Medulla oblongata (tissue), 1 donor: Measurements from ENCODE around the gene MARS2.
A peak's percentile ranks its signal among the peaks of the same experiment; 100 is the strongest.
"Not testable (repeated sequence)": the region's sequence is repeated elsewhere in the genome, so short reads cannot be mapped to it uniquely, and the experiment has no call there.

Source experiments
- DNase-seq: peaks from one replicate; pipeline ENCODE4 v3.0.0-alpha.2; 2015; ENCODE audit errors: extremely low spot score

Gene MARS2

DNA sequence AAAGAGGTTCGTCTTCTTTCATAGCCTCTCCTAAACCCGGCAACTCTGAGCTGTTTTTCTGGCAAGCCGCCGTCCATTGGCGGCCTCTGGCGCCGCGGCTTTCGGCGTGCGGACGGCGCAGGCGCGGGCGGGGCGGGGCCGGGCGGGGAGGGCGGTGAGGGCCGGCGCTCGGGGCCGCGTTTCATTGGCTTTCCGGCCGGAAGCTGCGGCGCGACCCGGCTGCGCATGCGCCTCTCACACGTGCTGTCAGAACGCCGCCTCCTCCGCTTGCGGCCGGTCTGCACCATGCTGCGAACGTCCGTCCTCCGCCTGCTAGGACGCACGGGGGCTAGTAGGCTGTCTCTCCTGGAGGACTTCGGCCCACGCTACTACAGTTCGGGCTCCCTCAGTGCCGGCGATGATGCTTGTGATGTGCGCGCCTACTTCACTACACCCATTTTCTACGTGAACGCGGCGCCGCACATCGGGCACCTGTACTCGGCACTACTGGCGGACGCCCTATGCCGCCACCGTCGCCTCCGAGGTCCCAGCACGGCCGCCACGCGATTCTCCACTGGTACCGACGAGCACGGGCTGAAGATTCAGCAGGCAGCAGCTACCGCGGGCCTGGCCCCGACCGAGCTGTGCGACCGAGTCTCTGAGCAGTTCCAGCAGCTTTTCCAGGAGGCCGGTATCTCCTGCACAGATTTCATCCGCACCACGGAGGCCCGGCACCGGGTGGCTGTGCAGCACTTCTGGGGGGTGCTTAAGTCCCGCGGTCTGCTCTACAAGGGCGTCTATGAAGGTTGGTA is at the start of gene MARS2:
Gene MARS2 (plus strand): TSS at position 249 of the 791 bp plus-strand sequence. CDS start 37 bp downstream, at position 286.
- DNase-seq = peak; percentile 88

DNA sequence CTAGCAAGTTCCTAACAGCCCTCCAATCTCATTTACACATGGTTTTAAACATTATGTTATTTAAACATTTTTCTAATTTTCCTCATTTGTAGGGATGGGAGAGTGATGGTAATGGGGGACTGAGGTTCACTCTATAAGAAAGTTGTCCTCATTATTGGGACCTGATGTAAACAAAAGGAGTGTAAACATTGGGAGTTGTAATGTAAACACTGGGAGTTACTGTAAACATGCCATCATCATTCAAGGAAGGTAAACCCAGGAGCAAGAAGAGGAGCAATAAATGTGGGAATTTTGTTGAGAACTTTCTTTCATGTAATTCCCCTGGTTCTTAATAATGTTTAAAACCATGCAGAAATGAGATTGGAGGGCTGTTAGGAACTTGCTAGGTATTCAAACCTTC is 47.6 kb upstream of the MARS2 start:
- DNase-seq = no peak

DNA sequence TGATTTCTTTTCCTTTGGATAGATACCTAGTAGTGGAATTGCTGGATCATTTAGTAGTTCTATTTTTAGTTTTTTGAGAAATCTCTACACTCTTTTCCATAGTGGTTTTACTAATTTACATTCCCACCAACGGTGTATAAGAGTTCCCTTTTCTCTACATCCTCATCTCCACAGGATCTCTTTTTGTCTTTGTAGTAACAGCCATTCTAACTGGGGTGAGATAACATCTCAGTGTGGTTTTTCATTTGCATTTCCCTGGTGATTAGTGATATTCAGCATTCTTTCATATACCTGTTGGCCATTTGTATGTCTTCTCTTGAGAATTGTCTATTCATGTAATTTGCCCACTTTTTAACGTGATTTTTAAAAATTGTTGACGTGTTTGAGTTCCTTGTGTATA is 43.5 kb upstream of the MARS2 start:
- no peak for DNase-seq

DNA sequence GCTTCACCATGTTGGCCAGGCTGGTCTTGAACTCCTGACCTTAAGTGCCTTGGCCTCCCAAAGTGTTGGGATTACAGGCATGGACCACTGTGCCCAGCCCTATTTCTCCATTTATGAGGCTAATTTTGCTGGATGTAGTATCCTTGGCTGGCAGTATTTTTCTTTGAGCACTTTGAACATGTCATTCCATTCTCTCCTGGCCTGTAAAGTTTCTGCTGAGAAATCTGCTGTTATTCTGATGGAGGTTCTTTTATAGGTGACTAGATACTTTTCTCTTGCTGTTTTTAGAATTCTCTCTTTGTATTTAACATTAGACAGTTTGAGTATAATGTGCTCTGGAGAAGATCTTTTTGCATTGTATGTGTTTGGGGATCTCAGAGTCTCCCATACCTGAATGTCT is 38.9 kb upstream of the MARS2 start:
- DNase-seq = no peak

DNA sequence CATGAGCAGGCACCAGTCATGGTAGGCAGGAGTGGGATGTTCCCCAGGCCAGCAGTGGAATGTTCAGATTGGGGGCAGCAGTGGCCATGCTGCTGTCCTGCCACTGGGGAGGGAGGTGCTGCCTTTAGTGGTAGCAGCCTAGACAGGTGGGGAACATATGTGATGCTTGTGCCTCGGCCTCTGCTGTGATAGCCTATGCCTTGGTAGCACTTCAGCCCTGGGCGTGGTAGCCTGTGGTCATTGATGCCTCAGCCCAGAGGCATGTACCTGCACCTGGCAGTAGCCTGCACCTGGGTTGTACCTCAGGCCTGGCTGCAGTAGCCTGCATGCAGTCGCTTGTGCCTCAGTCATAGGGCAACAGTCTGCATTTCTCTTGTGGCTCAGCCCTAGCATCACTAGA is 36.9 kb upstream of the MARS2 start:
- DNase-seq = no peak

DNA sequence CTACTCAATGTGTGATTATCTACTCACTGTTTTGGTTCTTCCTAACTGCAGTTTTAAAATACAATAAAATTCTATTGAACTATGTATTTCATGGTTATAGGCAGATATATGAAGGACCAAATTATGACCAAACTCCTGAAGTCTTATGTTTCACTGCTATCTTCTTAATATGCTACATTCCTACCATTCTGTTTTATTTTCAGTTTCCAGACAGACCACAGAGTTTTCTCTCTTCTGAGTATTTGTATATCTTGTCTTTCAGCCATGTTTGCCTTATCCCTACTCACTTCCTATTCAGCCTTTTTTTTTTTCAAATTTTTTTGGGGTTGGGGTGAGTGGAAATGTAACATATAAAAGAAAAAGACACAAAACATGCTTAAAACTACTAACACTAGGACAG is 36.1 kb upstream of the MARS2 start:
- DNase-seq = no peak

DNA sequence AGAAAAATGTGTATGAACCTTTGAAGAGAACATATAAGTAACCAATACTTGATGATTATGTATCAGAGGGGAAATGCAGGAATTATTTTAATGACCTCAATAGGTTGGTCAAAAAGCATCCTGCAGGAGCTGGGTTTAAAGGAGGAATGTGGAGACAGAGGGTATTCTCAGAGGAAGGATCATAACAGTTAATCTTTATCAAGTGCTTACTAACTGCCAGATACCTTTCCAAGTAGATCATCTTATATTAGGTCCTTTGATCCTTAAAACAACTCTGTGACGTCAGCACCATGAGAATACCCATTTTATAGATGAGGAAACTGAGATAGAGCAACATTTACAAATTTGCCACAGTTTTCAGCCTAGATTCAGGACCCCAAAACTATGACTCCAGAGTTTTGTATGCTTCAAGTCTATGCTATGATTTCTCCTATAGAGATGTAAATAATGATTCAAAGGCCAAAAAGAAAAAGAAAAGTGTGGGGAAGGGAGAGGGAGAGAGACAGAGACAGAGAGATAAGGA is 32.7 kb upstream of the MARS2 start:
- no peak for DNase-seq

DNA sequence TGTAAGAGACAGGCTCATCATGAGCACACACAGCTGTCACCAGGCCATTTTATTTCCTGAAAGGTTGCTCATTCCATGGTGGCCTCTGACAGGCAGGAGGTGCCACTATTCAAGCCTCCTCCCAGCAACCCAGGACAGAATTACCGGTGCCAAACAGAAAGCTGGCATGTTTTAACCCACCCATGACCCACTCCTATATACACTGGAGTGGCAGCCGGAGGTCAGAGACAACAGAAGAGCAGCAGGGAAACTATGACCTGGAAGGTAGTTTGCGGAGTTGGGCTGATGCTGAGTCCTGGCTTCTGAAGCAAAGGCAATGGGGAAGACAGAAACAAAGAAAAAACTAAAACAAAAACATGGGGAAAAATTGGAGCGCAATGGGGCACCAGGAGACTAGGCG is 32.1 kb upstream of the MARS2 start:
- DNase-seq = peak; percentile 46

DNA sequence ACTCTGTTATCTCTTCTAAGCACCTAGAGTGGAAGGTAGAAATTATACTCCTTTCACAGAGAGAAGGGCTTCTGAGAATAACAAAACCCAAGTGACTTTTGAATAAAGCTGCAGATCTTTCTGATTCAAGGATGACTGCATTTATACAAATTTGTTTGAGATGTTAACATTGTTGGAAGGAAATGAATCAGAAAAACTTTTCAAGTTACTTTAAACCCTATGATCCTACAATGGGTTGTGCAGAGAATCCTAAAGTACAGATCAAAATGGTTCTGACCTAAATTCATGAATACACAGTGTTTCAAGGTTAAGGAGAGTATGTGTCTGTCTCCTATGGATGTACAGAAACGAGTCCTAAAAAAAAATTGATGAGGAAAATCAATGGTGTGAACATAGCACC is 31.6 kb upstream of the MARS2 start:
- peak; percentile 42 for DNase-seq

DNA sequence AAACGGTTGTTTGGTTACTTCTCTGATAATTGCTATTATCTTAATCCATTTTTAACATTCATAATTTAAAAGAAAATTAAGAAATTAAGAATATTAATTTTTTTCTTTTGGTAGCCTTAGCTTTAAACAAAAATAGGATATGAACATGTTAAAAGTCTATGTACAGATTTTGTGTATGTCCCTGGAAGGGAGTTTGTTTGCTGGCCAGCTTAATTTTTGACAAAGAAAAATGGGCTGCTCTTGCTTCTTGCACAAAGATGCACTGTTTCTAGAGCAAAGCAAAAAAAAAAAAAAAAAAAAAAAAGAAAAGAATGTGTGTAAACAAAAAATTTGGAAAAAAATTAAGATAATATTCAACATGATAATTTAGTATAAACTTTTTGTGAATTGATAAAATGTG is 31.1 kb upstream of the MARS2 start:
- peak; percentile 51 for DNase-seq

DNA sequence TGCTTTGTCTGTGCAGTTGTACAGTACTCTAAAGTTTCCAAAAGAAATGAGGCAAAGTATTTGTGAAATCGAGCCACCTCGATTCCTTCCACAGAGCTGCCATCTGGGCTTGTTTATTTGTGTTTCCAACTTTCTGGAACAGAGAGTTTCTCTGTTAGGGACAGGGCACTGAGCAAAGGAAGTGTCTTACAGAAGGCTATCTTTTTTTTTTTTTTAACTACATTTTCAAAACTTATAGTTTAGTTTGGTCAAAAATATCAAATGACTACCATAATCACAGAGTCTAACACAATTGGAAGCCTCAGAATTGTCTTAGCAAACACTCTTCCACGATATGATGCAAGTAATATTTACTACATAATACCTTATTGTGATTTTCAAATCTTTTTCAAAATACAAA is 30.6 kb upstream of the MARS2 start:
- peak; percentile 87 for DNase-seq

DNA sequence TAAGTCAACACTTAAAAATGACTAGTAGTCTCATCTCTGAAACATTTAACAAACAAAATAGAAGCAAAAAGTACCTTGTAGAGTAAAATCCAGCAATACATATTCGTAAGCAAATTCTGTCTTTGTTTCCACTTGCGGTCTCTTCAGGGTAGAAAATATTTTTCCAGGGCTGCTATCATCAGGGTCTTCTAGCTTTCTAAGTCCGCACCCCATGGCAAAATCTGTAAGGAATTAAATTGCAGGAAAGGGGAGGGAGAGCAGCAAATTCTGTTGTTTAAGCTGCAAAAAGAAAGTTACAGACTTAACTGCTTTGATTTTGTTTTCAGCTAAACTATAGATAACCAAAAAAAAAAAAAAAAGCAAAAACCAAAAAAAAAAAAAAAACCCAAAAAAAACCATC is 29.9 kb upstream of the MARS2 start, which contains the start of gene RFTN2:
Gene RFTN2 (minus strand): TSS at position 342 of the 400 bp plus-strand sequence. CDS start 129 bp downstream, at position 213.
- peak; percentile 54 for DNase-seq

DNA sequence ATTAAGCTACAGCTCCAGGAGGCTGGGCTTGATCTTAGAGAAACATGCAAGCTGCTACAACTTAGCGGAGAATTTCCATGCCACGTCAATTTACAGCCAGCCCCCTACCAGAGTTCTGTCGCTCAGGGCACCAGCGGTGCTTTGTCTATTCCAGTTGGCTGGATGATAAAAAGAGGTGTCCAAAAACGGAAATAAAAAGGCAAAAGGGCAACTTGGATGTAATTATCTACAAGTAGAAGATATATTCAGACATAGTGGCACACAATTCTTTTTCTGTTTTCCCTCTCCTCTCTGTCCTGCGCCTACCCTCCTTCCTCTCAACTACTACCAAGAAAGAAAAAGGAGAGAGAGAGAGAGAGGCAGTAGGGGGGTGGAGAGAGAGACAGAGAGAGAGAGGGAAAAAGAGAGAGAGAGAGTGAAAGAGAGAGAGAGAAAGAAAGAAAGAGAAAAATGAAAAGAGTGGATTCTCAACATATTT is 29.4 kb upstream of the MARS2 start:
- peak; percentile 77 for DNase-seq

DNA sequence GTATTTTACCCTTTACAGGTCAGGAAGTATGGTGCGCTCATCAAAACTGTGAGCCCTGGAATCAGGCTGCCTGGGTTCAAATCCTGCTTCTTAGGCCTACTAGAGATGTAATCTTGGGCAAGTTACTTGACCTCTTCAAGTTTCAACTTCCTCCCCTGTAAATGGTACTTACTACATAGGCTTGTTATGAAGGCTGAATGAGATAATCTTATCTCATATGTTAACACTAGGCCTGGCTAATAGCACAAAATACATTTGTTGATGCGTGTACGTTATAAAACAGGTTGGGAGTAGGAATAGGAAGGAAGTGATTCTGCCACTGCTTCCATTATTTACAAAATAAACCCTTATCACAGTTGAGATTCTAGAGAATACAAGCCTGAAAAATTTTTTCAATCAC is 28.1 kb upstream of the MARS2 start:
- DNase-seq = no peak

DNA sequence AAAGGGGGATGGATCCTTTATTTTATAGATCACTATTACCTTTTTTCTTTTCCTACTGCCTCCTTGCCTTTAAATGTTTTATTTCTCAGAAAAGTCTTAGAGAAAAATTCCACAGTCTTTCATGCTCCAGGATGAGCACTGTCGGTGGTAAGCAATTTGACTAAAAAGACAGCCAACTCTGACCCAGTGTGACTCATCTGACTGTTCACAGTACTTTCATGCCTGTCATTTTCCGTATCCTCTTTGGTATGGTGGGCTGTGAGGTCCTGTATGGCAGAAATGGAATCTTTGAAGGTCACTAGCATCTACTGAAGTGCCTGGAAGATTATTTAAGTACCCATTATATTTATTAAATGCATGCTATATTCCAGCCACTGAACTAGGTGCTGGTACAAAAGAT is 27.7 kb upstream of the MARS2 start:
- no peak for DNase-seq

DNA sequence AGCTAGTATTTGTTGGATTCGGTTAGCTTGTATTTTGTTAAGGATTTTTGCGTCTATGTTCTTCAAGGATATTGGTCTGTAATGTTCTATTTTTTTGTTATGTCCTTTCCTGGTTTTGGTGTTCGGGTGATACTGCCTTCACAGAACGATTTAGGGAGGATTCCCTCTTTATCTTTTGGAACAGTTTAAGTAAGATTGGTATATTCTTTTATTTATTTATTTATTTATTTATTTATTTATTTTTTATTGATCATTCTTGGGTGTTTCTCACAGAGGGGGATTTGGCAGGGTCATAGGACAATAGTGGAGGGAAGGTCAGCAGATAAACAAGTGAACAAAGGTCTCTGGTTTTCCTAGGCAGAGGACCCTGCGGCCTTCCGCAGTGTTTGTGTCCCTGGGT is 10.0 kb upstream of the MARS2 start:
- DNase-seq = not testable (repeated sequence)

DNA sequence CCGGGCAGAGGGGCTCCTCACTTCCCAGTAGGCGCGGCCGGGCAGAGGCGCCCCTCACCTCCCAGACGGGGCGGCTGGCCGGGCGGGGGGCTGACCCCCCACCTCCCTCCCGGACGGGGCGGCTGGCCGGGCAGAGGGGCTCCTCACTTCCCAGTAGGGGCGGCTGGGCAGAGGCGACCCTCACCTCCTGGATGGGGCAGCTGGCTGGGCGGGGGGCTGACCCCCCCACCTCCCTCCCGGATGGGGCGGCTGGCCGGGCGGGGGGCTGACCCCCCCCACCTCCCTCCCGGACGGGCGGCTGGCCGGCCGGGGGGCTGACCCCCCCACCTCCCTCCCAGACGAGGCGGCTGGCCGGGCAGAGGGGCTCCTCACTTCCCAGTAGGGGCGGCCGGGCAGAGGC is 9.2 kb upstream of the MARS2 start:
- not testable (repeated sequence) for DNase-seq

DNA sequence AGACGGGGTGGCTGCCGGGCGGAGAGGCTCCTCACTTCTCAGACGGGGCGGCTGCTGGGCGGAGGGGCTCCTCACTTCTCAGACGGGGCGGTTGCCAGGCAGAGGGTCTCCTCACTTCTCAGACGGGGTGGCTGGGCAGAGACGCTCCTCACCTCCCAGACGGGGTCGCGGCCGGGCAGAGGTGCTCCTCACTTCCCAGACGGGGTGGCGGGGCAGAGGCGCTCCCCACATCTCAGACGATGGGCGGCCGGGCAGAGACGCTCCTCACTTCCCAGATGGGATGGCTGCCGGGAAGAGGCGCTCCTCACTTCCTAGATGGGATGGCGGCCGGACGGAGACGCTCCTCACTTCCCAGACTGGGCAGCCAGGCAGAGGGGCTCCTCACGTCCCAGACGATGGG is 8.6 kb upstream of the MARS2 start:
- DNase-seq = not testable (repeated sequence)

DNA sequence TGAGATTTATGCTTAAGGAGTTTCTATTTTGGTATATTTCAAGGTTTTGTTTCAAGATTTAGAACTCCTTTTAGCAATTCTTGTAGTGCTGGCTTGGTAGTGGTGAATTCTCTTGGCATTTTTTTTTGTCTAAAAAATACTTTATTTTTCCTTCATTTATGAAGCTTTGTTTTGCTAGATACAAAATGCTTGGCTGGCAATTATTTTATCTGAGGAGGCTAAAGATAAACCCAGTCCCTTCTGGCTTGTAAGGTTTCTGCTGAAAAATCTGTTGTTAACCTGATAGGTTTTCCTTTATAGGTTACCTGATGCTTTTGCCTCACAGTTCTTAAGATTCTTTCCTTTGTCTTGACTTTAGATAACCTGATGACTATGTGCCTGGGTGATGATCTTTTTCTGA is 5.4 kb upstream of the MARS2 start:
- not testable (repeated sequence) for DNase-seq

DNA sequence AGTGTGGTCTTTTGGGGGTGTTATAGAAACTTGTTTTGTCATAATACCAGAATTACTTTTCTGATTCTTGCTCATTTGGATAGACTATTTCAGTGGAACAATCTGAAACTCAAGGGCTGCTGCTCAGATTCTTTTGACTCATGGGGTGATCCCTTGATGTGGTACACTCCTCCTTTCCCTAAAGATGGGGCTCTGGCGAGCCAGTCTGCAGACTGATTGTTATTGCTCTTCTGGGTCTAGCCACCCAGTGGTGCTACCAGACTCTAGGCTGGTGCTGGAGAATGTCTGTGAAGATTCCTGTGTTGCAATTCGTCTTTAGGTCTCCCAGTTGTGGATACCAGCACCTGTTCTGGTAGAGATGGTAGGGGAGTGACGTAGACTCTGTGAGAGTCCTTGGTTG is 4.2 kb upstream of the MARS2 start:
- no peak for DNase-seq

DNA sequence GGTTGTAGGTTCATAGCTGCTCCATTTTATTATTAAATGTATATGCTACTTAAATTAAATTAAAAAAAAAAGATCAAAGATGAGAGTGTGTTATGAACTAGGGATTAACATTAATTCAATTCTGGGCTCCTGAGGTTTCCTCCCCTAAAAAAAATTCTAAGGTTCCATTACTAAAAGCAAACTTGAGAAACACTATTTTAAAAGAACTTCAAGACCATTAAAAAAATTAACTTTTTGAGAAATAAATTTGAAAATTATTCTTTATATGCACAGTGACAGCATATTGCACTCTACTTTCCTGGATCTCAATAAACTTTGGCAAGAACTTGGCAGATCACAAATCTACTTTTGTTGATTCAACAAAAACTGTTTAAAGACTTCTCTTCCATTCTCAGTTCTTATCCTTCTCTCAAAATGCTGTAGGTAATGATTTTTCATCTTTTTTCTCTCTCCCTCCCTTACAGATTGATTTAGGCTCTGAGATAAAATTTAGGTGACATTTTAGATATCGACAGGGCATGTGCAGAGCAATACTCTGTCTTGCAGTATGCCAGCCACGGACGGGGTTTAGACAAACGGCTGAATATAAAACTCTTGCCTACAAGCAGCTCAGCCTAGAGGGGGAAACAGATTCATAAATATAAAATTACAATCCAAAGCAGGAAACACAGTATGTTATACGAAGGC is 592 bp upstream of the MARS2 start:
- DNase-seq = no peak

DNA sequence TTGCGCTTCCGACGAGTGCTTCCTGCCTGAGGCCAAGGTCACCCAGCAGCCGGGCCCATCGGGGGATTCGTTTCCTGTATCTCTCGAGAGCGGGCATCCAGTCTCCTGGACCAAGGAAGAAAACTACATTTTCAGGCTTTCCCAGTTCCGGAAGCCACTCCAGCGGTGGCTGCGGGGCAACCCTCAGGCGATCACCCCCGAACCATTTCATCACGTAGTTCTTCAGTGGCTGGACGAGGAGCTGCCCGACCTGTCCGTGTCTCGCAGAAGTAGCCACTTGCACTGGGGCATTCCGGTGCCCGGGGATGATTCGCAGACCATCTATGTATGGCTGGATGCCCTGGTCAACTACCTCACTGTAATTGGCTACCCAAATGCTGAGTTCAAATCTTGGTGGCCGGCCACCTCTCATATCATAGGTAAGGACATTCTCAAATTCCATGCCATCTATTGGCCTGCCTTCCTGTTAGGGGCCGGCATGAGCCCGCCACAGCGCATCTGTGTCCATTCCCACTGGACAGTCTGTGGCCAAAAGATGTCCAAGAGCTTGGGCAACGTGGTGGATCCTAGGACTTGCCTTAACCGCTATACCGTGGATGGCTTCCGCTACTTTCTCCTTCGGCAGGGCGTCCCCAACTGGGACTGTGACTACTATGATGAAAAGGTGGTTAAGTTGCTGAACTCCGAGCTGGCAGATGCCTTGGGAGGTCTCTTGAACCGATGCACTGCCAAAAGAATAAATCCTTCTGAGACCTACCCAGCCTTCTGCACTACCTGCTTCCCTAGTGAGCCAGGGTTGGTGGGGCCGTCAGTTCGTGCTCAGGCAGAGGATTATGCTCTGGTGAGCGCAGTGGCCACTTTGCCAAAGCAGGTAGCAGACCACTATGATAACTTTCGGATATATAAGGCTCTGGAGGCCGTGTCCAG is 1.0 kb downstream of the MARS2 start:
- no peak for DNase-seq
